Measurements from ENCODE around the gene LAMA2.

Gene LAMA2

DNA sequence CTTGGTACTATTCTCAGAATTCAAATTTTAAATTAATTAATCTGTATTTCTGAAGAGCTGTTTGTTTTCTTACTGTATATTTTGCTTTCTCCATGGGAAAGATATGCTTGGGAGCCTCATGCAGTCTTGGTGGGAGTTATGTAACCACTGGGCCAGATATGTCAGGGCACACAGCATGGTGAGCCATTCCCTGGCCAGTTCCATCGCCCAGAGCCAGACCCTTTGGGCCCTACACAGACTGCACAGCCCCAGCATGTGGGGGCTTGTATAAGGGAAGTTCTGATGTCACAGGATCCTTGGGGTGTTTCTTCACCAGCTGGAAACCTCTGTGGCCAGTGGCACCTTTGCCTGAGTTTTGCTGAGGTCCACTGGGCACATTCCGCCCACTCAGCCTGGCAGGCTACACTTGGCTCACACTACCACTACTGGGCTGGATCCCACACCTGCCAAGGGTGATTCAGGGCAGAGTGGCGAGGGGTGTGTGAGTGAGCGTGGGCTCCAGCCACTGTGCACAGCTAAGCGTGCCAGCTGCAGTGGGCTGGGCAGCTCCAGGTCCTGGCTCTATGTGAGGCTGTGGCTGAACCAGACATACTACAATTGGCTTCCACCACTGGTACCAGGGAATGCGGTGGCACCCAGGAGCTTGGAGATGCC, 533.5 kb downstream of the LAMA2 start:
- no peak for TF ChIP-seq BHLHE40 (IDR thresholded peaks at IDR 0.05; ENCODE audit: borderline replicate concordance)
- no peak for TF ChIP-seq ZNF384 (IDR thresholded peaks at IDR 0.05)
- TF ChIP-seq L3MBTL2 (conservative IDR thresholded peaks at IDR 0.05), result no peak
- TF ChIP-seq SP1 (IDR thresholded peaks at IDR 0.05), result no peak
- no peak for TF ChIP-seq FOXM1 (IDR thresholded peaks at IDR 0.05; ENCODE audit: borderline replicate concordance)
- TF ChIP-seq CTBP1 (IDR thresholded peaks at IDR 0.05; ENCODE audit: borderline replicate concordance), result no peak
- TF ChIP-seq ELF4 (IDR thresholded peaks at IDR 0.05), result no peak
- TF ChIP-seq FOXK2 (IDR thresholded peaks at IDR 0.05), result no peak
- TF ChIP-seq TARDBP (IDR thresholded peaks at IDR 0.05), result no peak
- TF ChIP-seq, protein P1, sequence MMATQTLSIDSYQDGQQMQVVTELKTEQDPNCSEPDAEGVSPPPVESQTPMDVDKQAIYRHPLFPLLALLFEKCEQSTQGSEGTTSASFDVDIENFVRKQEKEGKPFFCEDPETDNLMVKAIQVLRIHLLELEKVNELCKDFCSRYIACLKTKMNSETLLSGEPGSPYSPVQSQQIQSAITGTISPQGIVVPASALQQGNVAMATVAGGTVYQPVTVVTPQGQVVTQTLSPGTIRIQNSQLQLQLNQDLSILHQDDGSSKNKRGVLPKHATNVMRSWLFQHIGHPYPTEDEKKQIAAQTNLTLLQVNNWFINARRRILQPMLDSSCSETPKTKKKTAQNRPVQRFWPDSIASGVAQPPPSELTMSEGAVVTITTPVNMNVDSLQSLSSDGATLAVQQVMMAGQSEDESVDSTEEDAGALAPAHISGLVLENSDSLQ (IDR thresholded peaks at IDR 0.05), result no peak
- TF ChIP-seq NFRKB (IDR thresholded peaks at IDR 0.05), result no peak
- TF ChIP-seq ARNT (IDR thresholded peaks at IDR 0.05), result no peak
- TF ChIP-seq HDGF (IDR thresholded peaks at IDR 0.05; ENCODE audit: borderline replicate concordance), result no peak
- TF ChIP-seq SUZ12 (IDR thresholded peaks at IDR 0.05), result no peak
- TF ChIP-seq FOXA1 (IDR thresholded peaks at IDR 0.05), result no peak
- TF ChIP-seq LEF1 (IDR thresholded peaks at IDR 0.05; ENCODE audit: borderline replicate concordance), result no peak
- ChIA-PET CTCF (interaction anchor here (0.6 kb wide), 1 partner anchor 109 kb away, joined by 3 read pairs; no protein-coding TSS in a partner anchor), POLR2A (no interaction called here)
- DNase-seq (ENCODE audit: extremely low spot score), result no peak

DNA sequence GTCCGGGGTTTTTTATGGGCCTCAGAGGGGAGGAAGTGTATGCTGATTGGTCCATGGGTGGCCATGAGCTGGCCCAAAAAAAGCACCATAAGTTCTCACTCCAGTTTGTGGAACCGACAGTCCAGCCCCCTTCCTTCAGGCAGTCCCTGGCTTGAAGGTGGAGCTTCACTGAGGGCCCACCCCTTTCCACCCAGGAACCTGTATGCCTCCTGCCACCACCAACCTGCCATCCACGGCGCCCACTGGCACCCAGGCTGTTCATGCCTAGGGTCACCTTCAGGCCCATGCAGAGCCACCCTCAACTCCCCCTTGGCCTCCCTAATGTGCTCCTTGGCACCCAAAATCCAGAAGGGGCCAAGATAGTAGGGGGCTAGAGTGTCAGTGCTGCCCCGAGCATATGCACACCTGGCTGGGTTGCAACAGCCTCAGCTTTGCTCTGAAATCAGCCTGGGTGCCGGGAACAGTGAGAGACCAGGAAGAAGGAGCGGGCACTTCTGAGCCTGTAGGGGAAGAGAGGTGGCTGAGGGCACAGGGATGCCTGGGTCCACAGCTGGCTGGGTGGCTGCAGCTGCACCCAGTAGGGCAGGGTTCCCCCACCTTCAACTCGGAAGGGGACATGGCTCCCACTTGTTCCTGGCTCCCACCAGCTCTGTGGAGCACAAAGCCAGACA, 534.6 kb downstream of the LAMA2 start:
- CTCF ChIA-PET, result no interaction called here
- POLR2A ChIA-PET, result no interaction called here

DNA sequence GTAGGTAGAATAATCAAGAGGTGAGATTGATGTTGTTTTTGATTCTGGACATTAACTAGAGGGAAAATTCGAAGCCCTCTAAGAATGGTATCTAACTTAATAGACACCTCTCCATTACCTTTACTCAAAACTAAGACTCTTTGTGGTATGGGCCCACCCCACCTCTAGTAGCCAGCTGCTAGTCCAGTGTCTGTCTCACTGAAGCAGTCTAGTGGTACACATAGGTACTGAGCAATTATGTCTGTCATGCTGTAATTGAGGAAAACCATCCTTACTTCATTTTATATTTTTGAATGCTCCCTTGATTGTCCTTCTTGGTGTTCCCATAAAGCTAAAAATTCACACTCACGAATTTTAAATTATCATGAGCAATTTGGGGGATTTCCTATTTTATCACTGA, 536.4 kb downstream of the LAMA2 start:
- TF ChIP-seq, protein P1 (IDR thresholded peaks at IDR 0.05), result no peak
- TF ChIP-seq CTBP1 (IDR thresholded peaks at IDR 0.05; ENCODE audit: borderline replicate concordance), result no peak
- TF ChIP-seq NFRKB (IDR thresholded peaks at IDR 0.05), result no peak
- TF ChIP-seq L3MBTL2 (conservative IDR thresholded peaks at IDR 0.05), result no peak
- no peak for TF ChIP-seq LEF1 (IDR thresholded peaks at IDR 0.05; ENCODE audit: borderline replicate concordance)
- no peak for TF ChIP-seq FOXA1 (IDR thresholded peaks at IDR 0.05)
- no peak for TF ChIP-seq ARNT (IDR thresholded peaks at IDR 0.05)
- no peak for TF ChIP-seq ZNF384 (IDR thresholded peaks at IDR 0.05)
- TF ChIP-seq SUZ12 (IDR thresholded peaks at IDR 0.05), result no peak
- TF ChIP-seq TARDBP (IDR thresholded peaks at IDR 0.05), result no peak
- TF ChIP-seq BHLHE40 (IDR thresholded peaks at IDR 0.05; ENCODE audit: borderline replicate concordance), result no peak
- no peak for TF ChIP-seq FOXK2 (IDR thresholded peaks at IDR 0.05)
- CTCF ChIA-PET, result interaction anchor here (0.6 kb wide), 2 partner anchors 15 to 458 kb away, joined by 3 to 5 read pairs; no protein-coding TSS in a partner anchor
- POLR2A ChIA-PET, result no interaction called here
- peak; percentile 12 for DNase-seq (ENCODE audit: extremely low spot score)

More for the DNA sequence above, 534.6 kb downstream of the LAMA2 start:
- TF ChIP-seq, protein P1 (IDR thresholded peaks at IDR 0.05), result no peak
- TF ChIP-seq L3MBTL2 (conservative IDR thresholded peaks at IDR 0.05), result no peak
- TF ChIP-seq SP1 (IDR thresholded peaks at IDR 0.05), result no peak
- no peak for DNase-seq (ENCODE audit: extremely low spot score)

DNA sequence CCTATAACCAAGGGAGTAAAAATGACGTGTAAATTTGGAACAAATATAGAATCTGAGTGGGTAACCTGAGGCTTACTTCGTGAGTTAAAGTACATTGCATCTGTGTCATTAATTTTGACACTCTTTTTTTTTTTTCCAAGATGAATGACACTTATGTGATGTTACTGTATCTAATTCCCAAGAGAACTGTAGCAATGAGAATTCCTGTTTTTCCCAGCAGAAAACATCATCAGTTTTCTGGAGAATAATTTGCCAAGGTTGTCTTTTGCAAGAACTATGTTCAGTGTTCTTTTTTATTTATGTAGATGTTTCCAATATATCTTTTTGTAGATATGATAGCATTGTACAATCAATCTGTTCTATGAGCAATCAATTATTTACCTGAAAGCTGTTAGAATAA, 543.4 kb downstream of the LAMA2 start:
- TF ChIP-seq SUZ12 (IDR thresholded peaks at IDR 0.05) (no peak), CTBP1 (IDR thresholded peaks at IDR 0.05; ENCODE audit: borderline replicate concordance) (no peak), ARNT (IDR thresholded peaks at IDR 0.05) (no peak), LEF1 (IDR thresholded peaks at IDR 0.05; ENCODE audit: borderline replicate concordance) (no peak), ELF4 (IDR thresholded peaks at IDR 0.05) (no peak), ZNF384 (IDR thresholded peaks at IDR 0.05) (no peak), FOXA1 (IDR thresholded peaks at IDR 0.05) (no peak), SP1 (IDR thresholded peaks at IDR 0.05) (no peak), NFRKB (IDR thresholded peaks at IDR 0.05) (no peak), BHLHE40 (IDR thresholded peaks at IDR 0.05; ENCODE audit: borderline replicate concordance) (no peak), TARDBP (IDR thresholded peaks at IDR 0.05) (no peak), L3MBTL2 (conservative IDR thresholded peaks at IDR 0.05) (no peak), HDGF (IDR thresholded peaks at IDR 0.05; ENCODE audit: borderline replicate concordance) (no peak)
- TF ChIP-seq, protein P1 (IDR thresholded peaks at IDR 0.05), result no peak
- CTCF ChIA-PET, result no interaction called here
- POLR2A ChIA-PET, result no interaction called here
- no peak for DNase-seq (ENCODE audit: extremely low spot score)

DNA sequence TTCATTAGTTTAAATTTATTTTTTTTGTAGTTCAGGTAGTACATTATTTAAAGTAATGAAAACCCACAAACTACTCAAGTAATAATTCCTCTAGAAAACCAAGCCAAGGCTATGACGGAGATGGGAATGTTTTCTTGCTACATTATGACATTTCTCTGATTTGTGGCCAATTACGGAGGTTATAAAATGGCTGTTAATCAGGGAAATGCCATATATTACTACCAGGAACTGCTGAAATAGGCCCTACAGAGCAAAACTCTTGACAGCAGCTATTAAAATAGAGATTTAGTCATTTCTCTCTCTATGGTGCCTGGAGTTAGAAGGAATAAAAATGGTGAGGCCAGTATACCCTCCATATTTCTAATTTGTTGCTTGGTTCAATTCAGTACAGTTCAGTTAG, 547.0 kb downstream of the LAMA2 start:
- CTCF ChIA-PET, result no interaction called here
- DNase-seq (ENCODE audit: extremely low spot score), result peak; percentile 14
- POLR2A ChIA-PET, result no interaction called here
- TF ChIP-seq, protein P1 (IDR thresholded peaks at IDR 0.05), result peak; percentile 93
- TF ChIP-seq ELF4 (IDR thresholded peaks at IDR 0.05) (no peak), ARNT (IDR thresholded peaks at IDR 0.05) (peak; percentile 67; the same call in 1 of the 2 replicates), CTBP1 (IDR thresholded peaks at IDR 0.05; ENCODE audit: borderline replicate concordance) (peak; percentile 47; the same call in 1 of the 2 replicates)
